Muscle of leg (tissue), 11 donors: ENCODE results near the gene FAM149A. TPM values are rescaled to one million over a fixed set of nuclear protein-coding genes. Genes with fewer than 3 reads are reported as not detected.

ENCODE experiments used
- DNase-seq: peaks from one replicate; pipeline ENCODE4 v3.0.0; 2013
- H3K27ac ChIP-seq: one replicate; pipeline ENCODE4 v1.5.1; 2013; ENCODE audit warnings: mild to moderate bottlenecking, low read length, control low read depth
- H3K27me3 ChIP-seq: one replicate; pipeline ENCODE4 v1.6.1; 2013; ENCODE audit warnings: low read length; ENCODE audit not compliant: control insufficient read depth, insufficient read depth
- H3K36me3 ChIP-seq: one replicate; pipeline ENCODE4 v1.6.1; 2013; ENCODE audit warnings: low read length; ENCODE audit not compliant: control insufficient read depth, insufficient read depth
- H3K4me1 ChIP-seq: one replicate; pipeline ENCODE4 v1.6.1; 2013; ENCODE audit warnings: low read length; ENCODE audit not compliant: control insufficient read depth, insufficient read depth
- H3K4me3 ChIP-seq: one replicate; pipeline ENCODE4 v1.5.1; 2013; ENCODE audit warnings: low read length, control low read depth
- H3K9me3 ChIP-seq: replicated peaks from 2 replicates; pipeline ENCODE4 v1.6.1; 2013; ENCODE audit warnings: low read depth, low read length; ENCODE audit not compliant: control insufficient read depth
- WGBS: methylation state at CpG from one replicate; pipeline ENCODE4 v1.1.5; 2013; ENCODE audit warnings: missing lambda C conversion rate; ENCODE audit not compliant: insufficient coverage; 5-methylcytosine and 5-hydroxymethylcytosine counted together
- polyA plus RNA-seq, 8 donors: library from polyadenylated mRNA; unstranded; fragments of 120-200 nt; gene quantifications; one replicate each; pipeline versions ENCODE4 v1.2.1 to v1.2.3, GENCODE V29; 2013; ENCODE audit warnings: inconsistent platforms in 1 of 8, low replicate concordance in 1 of 8; ENCODE audit not compliant: insufficient read length in 8 of 8, insufficient read depth in 1 of 8
- total RNA-seq: library from RNA; stranded (reverse); fragments of 120-200 nt; gene quantifications from one replicate; pipeline ENCODE4 v1.2.4, GENCODE V29; 2013

Gene FAM149A
- total and polyA plus RNA-seq, 9 donors, result 5.3 to 10.2 (median 7.5) TPM

GRCh38 chr4:186104890-186105646 is 564 bp downstream of the FAM149A start:
- under 1% methylated on average over 82 of the region's 83 CpGs for WGBS
- Histone ChIP-seq H3K36me3 (no peaks in the 10 kb centered on the region), H3K27me3 (peaks cover 27% of the 10 kb centered on the region), H3K9me3 (no peaks in the 10 kb centered on the region), H3K4me3 (peak overlapping the region; percentile 33), H3K27ac (no peak overlapping the region), H3K4me1 (peaks cover 7% of the 10 kb centered on the region)
- DNase-seq, result peak; percentile 23

GRCh38 chr4:186105647-186106321 is 1.3 kb downstream of the FAM149A start:
- Histone ChIP-seq H3K36me3 (no peaks in the 10 kb centered on the region), H3K27ac (no peak overlapping the region), H3K27me3 (peaks cover 27% of the 10 kb centered on the region), H3K4me3 (no peak overlapping the region), H3K4me1 (peaks cover 7% of the 10 kb centered on the region), H3K9me3 (no peaks in the 10 kb centered on the region)
- DNase-seq, result peak; percentile 8
- WGBS, result 16% methylated on average over 5 of the region's 17 CpGs

- Histone ChIP-seq H3K4me3 (no peak overlapping the region), H3K4me1 (peaks cover 7% of the 10 kb centered on the region), H3K36me3 (no peaks in the 10 kb centered on the region), H3K9me3 (no peaks in the 10 kb centered on the region), H3K27ac (no peak overlapping the region), H3K27me3 (peaks cover 23% of the 10 kb centered on the region)
- no CpG with 5 or more reads among the region's 4 CpGs for WGBS
- DNase-seq, result no peak
Observed at GRCh38 chr4:186107947-186108346, 3.4 kb downstream of the FAM149A start.

GRCh38 chr4:186108391-186108790 is 3.9 kb downstream of the FAM149A start:
- Histone ChIP-seq H3K36me3 (no peaks in the 10 kb centered on the region), H3K4me1 (peaks cover 7% of the 10 kb centered on the region), H3K27ac (no peak overlapping the region), H3K27me3 (peaks cover 20% of the 10 kb centered on the region), H3K4me3 (no peak overlapping the region), H3K9me3 (no peaks in the 10 kb centered on the region)
- no peak for DNase-seq
- 56% methylated on average over 3 of the region's 3 CpGs for WGBS

GRCh38 chr4:186109245-186109644 is 4.7 kb downstream of the FAM149A start:
- no peak for DNase-seq
- Histone ChIP-seq H3K4me1 (peaks cover 6% of the 10 kb centered on the region), H3K4me3 (no peak overlapping the region), H3K27me3 (peaks cover 15% of the 10 kb centered on the region), H3K27ac (no peak overlapping the region), H3K9me3 (no peaks in the 10 kb centered on the region), H3K36me3 (no peaks in the 10 kb centered on the region)
- 67% methylated on average over 1 of the region's 4 CpGs for WGBS

- H3K4me3 ChIP-seq, result no peak overlapping the region
- H3K27ac ChIP-seq, result no peak overlapping the region
- H3K9me3 ChIP-seq, result no peaks in the 10 kb centered on the region
- H3K4me1 ChIP-seq, result no peaks in the 10 kb centered on the region
- no peak for DNase-seq
- no peaks in the 10 kb centered on the region for H3K36me3 ChIP-seq
- peaks cover 9% of the 10 kb centered on the region for H3K27me3 ChIP-seq
- WGBS, result no CpG with 5 or more reads among the region's 2 CpGs
Observed at GRCh38 chr4:186116697-186117096, 12.2 kb downstream of the FAM149A start.

- Histone ChIP-seq H3K4me3 (no peak overlapping the region), H3K9me3 (no peaks in the 10 kb centered on the region), H3K27ac (no peak overlapping the region), H3K4me1 (no peaks in the 10 kb centered on the region), H3K36me3 (no peaks in the 10 kb centered on the region), H3K27me3 (peaks cover 9% of the 10 kb centered on the region)
- no CpG with 5 or more reads among the region's 7 CpGs for WGBS
- no peak for DNase-seq
Observed at GRCh38 chr4:186118582-186118981, 14.1 kb downstream of the FAM149A start.

- no peaks in the 10 kb centered on the region for H3K9me3 ChIP-seq
- no CpG with 5 or more reads among the region's 2 CpGs for WGBS
- H3K4me3 ChIP-seq, result no peak overlapping the region
- H3K27me3 ChIP-seq, result peaks cover 9% of the 10 kb centered on the region
- H3K4me1 ChIP-seq, result no peaks in the 10 kb centered on the region
- no peaks in the 10 kb centered on the region for H3K36me3 ChIP-seq
- DNase-seq, result no peak
- H3K27ac ChIP-seq, result no peak overlapping the region
Observed at GRCh38 chr4:186121057-186121456, 16.6 kb downstream of the FAM149A start.

- H3K4me1 ChIP-seq, result no peaks in the 10 kb centered on the region
- no peak for DNase-seq
- no peak overlapping the region for H3K27ac ChIP-seq
- H3K9me3 ChIP-seq, result no peaks in the 10 kb centered on the region
- 90% methylated on average over 2 of the region's 3 CpGs for WGBS
- H3K36me3 ChIP-seq, result no peaks in the 10 kb centered on the region
- no peak overlapping the region for H3K4me3 ChIP-seq
- H3K27me3 ChIP-seq, result no peaks in the 10 kb centered on the region
Observed at GRCh38 chr4:186128842-186129241, 24.3 kb downstream of the FAM149A start.

- H3K27me3 ChIP-seq, result no peaks in the 10 kb centered on the region
- no peaks in the 10 kb centered on the region for H3K36me3 ChIP-seq
- WGBS, result no CpG with 5 or more reads among the region's 2 CpGs
- no peak overlapping the region for H3K4me3 ChIP-seq
- no peaks in the 10 kb centered on the region for H3K4me1 ChIP-seq
- H3K9me3 ChIP-seq, result no peaks in the 10 kb centered on the region
- DNase-seq, result no peak
- no peak overlapping the region for H3K27ac ChIP-seq
Observed at GRCh38 chr4:186131935-186132334, 27.4 kb downstream of the FAM149A start.
